ELF-1 (cell line): ENCODE measurements around the gene DCAF11.

Source experiments
- DNase-seq: peaks from one replicate; pipeline ENCODE4 v3.0.0-alpha.2; 2016; ENCODE audit warnings: low read depth, low spot score

DCAF11 gene

GRCh38 chr14:24160850-24161804 is 46.5 kb downstream of the DCAF11 start, which contains the start of gene IRF9:
Gene IRF9, plus strand, starts transcription at chr14:24161265. Its CDS starts 880 bp downstream, at chr14:24162145.
- peak; percentile 99 for DNase-seq

DNA sequence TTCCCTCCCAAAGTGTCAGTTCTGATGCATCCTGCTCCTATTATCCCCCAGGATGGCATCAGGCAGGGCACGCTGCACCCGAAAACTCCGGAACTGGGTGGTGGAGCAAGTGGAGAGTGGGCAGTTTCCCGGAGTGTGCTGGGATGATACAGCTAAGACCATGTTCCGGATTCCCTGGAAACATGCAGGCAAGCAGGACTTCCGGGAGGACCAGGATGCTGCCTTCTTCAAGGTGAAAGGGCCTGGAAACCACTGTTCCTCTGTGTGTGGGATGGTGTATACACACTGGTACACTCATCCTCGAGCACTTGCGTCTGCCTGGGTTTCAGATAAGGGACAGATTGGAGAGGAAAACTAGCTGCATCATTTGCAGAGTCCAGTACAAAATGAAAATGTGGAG is 47.5 kb downstream of the DCAF11 start:
- no peak for DNase-seq

DNA sequence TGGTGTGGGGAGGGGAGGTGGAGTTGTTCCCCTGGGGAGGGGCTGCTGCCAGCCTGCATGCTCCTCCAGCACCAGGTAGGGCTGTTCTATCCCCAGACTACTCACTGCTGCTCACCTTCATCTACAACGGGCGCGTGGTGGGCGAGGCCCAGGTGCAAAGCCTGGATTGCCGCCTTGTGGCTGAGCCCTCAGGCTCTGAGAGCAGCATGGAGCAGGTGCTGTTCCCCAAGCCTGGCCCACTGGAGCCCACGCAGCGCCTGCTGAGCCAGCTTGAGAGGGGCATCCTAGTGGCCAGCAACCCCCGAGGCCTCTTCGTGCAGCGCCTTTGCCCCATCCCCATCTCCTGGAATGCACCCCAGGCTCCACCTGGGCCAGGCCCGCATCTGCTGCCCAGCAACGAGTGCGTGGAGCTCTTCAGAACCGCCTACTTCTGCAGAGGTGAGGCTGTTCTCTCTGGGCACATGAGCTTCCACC is 50.0 kb downstream of the DCAF11 start:
- no peak for DNase-seq

GRCh38 chr14:24165785-24166184 is 51.2 kb downstream of the DCAF11 start:
- DNase-seq = no peak

- no peak for DNase-seq
These were observed 53.0 kb downstream of the DCAF11 start for GRCh38 chr14:24167469-24168114.

- peak; percentile 99 for DNase-seq
These were observed 57.1 kb downstream of the DCAF11 start, which contains the start of gene REC8 for GRCh38 chr14:24171422-24172260. Gene REC8, plus strand, starts transcription at chr14:24172080. Its CDS starts 473 bp downstream, at chr14:24172553.

GRCh38 chr14:24172261-24172860 is 57.8 kb downstream of the DCAF11 start:
- peak; percentile 27 for DNase-seq

DNA sequence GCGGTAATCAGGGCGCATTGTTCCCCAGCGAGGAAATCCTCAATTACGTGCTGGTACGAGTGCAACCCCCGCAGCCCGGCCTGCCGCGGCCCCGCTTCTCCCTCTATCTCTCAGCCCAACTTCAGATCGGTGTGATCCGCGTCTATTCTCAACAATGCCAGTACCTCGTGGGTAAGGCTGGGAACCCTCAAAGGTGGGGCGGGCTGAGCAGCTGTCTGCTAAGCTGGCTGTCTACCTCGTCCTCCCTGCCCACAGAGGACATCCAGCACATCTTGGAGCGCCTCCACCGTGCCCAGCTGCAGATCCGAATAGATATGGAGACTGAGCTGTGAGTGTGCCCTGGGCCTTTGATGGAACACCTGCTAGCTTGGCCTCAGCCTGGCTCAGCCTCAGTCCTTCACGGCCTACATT is 58.3 kb downstream of the DCAF11 start:
- DNase-seq = no peak
